Measurements from ENCODE around the gene COL23A1. TPM values are rescaled to one million over a fixed set of nuclear protein-coding genes. Genes with fewer than 3 reads are reported as not detected.

The COL23A1 gene
- total RNA-seq: 1 to 10 TPM; 1.5 to 2.5 TPM

GRCh38 chr5:178590141-178590923 is at the start of gene COL23A1:
Gene COL23A1, minus strand, starts transcription at chr5:178590393.
- peak within 1 kb of the TSS; percentile 55 to 74 for H3K27ac ChIP-seq
- peaks cover 0 to 24% of the 10 kb centered on the region in 2 donors for H3K4me1 ChIP-seq (ENCODE audit: control insufficient read depth in 1 of 2, low read depth in 2 of 2)
- peak within 1 kb of the TSS; percentile 80 for H3K4me3 ChIP-seq
- TF ChIP-seq CTCF (IDR thresholded peaks at IDR 0.05): peak; percentile 50
- peaks cover 5% of the 10 kb centered on the region for H3K9me3 ChIP-seq
- H3K27me3 ChIP-seq (replicated peaks; ENCODE audit: insufficient read depth): no peaks in the 10 kb centered on the region
- DNase-seq (ENCODE audit: low spot score) (no peak), ATAC-seq (ENCODE audit: insufficient number of reproducible peaks, low FRiP score, low read depth) (peak; percentile 38)
- H3K36me3 ChIP-seq: no peaks in the 10 kb centered on the region

DNA sequence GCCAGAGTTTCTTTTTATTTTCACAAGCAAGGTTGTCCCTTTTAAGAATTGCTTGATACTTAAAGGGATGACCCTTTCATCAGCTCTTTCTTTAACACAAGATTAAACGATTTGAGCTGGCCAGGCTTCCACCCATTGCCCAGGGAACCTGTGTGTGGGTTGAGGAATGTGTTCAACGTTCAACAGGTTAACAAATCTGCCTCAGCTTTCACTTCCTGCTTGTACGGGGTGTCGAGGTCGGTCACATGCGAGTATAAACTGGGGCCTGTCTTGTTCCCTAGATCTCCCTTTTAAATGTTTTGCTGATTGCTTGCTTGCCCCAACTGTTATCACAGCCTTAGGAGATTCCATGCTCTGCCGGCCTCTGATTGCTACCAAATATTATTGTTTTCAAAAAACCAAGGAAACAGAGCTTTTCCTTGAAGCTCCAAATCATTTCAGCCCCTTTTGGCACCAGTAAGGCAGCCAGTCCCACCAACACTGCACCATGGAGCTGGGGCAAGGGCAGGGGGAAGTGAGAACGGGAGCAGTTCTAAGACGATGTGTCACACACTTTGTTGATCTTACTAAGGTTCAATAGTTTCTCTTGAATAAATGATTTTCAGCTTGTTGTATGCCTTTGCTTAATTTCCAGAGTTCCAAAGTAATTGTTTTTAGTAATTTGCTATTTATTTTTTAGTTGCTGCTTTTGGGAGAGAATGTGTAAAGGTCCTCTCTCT is 47.3 kb upstream of the COL23A1 start:
- TF ChIP-seq CTCF (IDR thresholded peaks at IDR 0.05): no peak
- H3K36me3 ChIP-seq: no peaks in the 10 kb centered on the region
- H3K27me3 ChIP-seq (replicated peaks; ENCODE audit: insufficient read depth): no peaks in the 10 kb centered on the region
- ATAC-seq (ENCODE audit: insufficient number of reproducible peaks, low FRiP score, low read depth): no peak
- H3K4me3 ChIP-seq: no peak overlapping the region
- no peak overlapping the region for H3K27ac ChIP-seq
- peaks cover 2% of the 10 kb centered on the region for H3K9me3 ChIP-seq
- DNase-seq (ENCODE audit: low spot score): no peak
- H3K4me1 ChIP-seq (ENCODE audit: control insufficient read depth in 1 of 2, low read depth in 2 of 2): no peaks in the 10 kb centered on the region

DNA sequence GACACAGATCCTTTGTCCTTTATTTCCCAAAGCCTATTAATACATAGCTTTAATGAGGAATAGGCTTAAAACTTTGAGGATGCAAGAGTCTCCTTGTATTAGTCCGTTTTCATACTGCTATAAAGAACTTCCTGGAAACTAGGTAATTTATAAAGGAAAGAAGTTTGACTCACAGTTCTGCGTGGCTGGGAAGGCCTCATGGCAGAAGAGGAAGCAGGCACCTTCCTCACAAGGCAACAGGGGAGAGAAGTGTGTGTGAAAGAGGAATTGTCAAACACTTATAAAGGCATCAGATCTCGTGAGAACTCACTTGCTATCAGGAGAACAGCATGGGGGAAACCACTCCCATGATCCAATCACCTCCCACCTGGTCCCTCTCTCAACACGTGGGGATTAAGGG is 42.1 kb upstream of the COL23A1 start:
- no peaks in the 10 kb centered on the region for H3K9me3 ChIP-seq
- ATAC-seq (ENCODE audit: insufficient number of reproducible peaks, low FRiP score, low read depth) (no peak), DNase-seq (ENCODE audit: low spot score) (no peak)
- no peaks in the 10 kb centered on the region for H3K36me3 ChIP-seq
- TF ChIP-seq CTCF (IDR thresholded peaks at IDR 0.05): no peak
- H3K4me3 ChIP-seq: no peak overlapping the region
- H3K27me3 ChIP-seq (replicated peaks; ENCODE audit: insufficient read depth): no peaks in the 10 kb centered on the region
- no peak overlapping the region for H3K27ac ChIP-seq
- H3K4me1 ChIP-seq (ENCODE audit: control insufficient read depth in 1 of 2, low read depth in 2 of 2): no peaks in the 10 kb centered on the region

GRCh38 chr5:178630951-178631350 is 40.8 kb upstream of the COL23A1 start:
- Histone ChIP-seq H3K4me1 (ENCODE audit: control insufficient read depth in 1 of 2, low read depth in 2 of 2) (no peaks in the 10 kb centered on the region), H3K27me3 (replicated peaks; ENCODE audit: insufficient read depth) (no peaks in the 10 kb centered on the region), H3K36me3 (no peaks in the 10 kb centered on the region), H3K27ac (no peak overlapping the region), H3K9me3 (no peaks in the 10 kb centered on the region), H3K4me3 (no peak overlapping the region)
- no peak for ATAC-seq (ENCODE audit: insufficient number of reproducible peaks, low FRiP score, low read depth)
- no peak for TF ChIP-seq CTCF (IDR thresholded peaks at IDR 0.05)
- no peak for DNase-seq (ENCODE audit: low spot score)

- Histone ChIP-seq H3K27me3 (replicated peaks; ENCODE audit: insufficient read depth) (no peaks in the 10 kb centered on the region), H3K4me3 (no peak overlapping the region), H3K36me3 (no peaks in the 10 kb centered on the region), H3K4me1 (ENCODE audit: control insufficient read depth in 1 of 2, low read depth in 2 of 2) (no peaks in the 10 kb centered on the region), H3K9me3 (no peaks in the 10 kb centered on the region), H3K27ac (no peak overlapping the region)
- ATAC-seq (ENCODE audit: insufficient number of reproducible peaks, low FRiP score, low read depth): no peak
- no peak for TF ChIP-seq CTCF (IDR thresholded peaks at IDR 0.05)
- DNase-seq (ENCODE audit: low spot score): no peak
Measured at GRCh38 chr5:178630475-178630930, 40.3 kb upstream of the COL23A1 start.

Measured in thoracic aorta (tissue), 2 donors.